Kidney epithelial cell (primary cell): ENCODE data around the gene MUC6. TPM values are rescaled to one million over a fixed set of nuclear protein-coding genes. Genes with fewer than 3 reads are reported as not detected.

Experiments used
- DNase-seq: peaks from one replicate; pipeline ENCODE4 v3.0.0-alpha.2; 2010; ENCODE audit warnings: low read depth
- H3K27me3 ChIP-seq: 2 replicates; pipeline ENCODE4 v1.6.0; 2011; ENCODE audit warnings: low read length; ENCODE audit not compliant: control insufficient read depth, insufficient read depth
- H3K36me3 ChIP-seq: 2 replicates; pipeline ENCODE4 v1.5.1; 2011; ENCODE audit warnings: low read length; ENCODE audit not compliant: control insufficient read depth, insufficient read depth
- H3K4me3 ChIP-seq: 2 replicates; pipeline ENCODE4 v1.5.1; 2011; ENCODE audit warnings: low read depth, mild to moderate bottlenecking, control low read depth, low read length
- total RNA-seq: library from RNA; depleted of rRNA; stranded (reverse); fragments of >200 nt; gene quantifications from 2 replicates; pipeline ENCODE4 v1.2.3, GENCODE V29; 2015
- TF ChIP-seq, protein P1 (sequence below): IDR thresholded peaks from 2 replicates; pipeline ENCODE4 v1.5.1; 2011; ENCODE audit warnings: mild to moderate bottlenecking, moderate library complexity, low read length, control low read depth, inconsistent platforms; ENCODE audit not compliant: insufficient read depth, poor library complexity, severe bottlenecking

The MUC6 gene
- total RNA-seq, 1 donor from 2014 or later, result not detected

DNA sequence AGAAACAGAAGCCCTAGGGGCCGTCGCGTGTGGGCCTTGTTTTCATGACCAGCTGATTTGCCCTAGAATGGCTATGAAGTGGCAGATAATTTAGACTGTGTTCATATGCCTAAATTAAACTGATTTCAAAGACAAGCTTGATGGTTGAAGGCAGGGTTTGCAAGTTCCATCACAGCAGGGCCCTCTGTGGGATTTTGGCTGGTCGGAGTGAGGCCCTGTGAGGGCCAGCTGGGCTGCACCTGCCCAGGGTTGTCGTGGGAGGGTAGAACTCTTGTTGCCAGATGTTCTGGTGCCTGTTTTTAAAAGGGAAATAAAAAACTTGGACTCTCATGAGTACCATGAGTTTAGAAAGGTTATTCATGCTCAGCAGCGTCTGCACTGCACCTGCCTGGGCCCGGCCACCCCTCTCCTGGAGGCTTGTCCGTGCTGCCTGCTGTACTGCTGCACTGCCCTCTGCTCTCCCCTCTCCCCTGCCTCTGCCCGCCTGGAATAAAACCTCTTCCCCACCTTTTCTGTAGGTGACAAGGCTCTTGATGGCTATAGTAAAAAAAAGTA is 66.8 kb downstream of the MUC6 start:
- no peaks in the 10 kb centered on the region for H3K27me3 ChIP-seq
- peaks cover 5% of the 10 kb centered on the region for H3K36me3 ChIP-seq
- TF ChIP-seq, protein P1, sequence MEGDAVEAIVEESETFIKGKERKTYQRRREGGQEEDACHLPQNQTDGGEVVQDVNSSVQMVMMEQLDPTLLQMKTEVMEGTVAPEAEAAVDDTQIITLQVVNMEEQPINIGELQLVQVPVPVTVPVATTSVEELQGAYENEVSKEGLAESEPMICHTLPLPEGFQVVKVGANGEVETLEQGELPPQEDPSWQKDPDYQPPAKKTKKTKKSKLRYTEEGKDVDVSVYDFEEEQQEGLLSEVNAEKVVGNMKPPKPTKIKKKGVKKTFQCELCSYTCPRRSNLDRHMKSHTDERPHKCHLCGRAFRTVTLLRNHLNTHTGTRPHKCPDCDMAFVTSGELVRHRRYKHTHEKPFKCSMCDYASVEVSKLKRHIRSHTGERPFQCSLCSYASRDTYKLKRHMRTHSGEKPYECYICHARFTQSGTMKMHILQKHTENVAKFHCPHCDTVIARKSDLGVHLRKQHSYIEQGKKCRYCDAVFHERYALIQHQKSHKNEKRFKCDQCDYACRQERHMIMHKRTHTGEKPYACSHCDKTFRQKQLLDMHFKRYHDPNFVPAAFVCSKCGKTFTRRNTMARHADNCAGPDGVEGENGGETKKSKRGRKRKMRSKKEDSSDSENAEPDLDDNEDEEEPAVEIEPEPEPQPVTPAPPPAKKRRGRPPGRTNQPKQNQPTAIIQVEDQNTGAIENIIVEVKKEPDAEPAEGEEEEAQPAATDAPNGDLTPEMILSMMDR, result no peak
- H3K4me3 ChIP-seq, result no peak overlapping the region
- DNase-seq, result no peak

DNA sequence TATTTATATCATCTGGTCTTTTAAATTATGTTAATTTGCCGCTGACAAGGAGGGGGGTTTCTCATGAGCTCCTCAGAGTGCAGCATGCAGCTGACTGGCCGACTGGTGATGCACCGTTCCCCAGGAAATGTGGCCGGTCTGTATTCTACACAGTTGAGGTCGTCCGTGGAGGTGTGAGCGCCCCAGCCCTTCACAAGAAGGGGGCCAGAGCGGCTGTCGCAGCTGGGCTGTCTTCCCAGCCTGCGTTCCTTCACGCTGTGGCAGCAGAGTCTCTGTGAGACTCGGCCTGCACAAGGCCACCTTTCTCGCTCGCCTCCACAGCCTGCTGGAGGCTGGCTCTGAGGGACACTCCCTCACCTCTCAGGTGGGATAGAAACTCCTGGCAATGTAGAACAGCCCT is 67.7 kb downstream of the MUC6 start:
- DNase-seq, result no peak
- Histone ChIP-seq H3K4me3 (no peak overlapping the region), H3K36me3 (peaks cover 5% of the 10 kb centered on the region), H3K27me3 (no peaks in the 10 kb centered on the region)
- TF ChIP-seq, protein P1, result no peak

DNA sequence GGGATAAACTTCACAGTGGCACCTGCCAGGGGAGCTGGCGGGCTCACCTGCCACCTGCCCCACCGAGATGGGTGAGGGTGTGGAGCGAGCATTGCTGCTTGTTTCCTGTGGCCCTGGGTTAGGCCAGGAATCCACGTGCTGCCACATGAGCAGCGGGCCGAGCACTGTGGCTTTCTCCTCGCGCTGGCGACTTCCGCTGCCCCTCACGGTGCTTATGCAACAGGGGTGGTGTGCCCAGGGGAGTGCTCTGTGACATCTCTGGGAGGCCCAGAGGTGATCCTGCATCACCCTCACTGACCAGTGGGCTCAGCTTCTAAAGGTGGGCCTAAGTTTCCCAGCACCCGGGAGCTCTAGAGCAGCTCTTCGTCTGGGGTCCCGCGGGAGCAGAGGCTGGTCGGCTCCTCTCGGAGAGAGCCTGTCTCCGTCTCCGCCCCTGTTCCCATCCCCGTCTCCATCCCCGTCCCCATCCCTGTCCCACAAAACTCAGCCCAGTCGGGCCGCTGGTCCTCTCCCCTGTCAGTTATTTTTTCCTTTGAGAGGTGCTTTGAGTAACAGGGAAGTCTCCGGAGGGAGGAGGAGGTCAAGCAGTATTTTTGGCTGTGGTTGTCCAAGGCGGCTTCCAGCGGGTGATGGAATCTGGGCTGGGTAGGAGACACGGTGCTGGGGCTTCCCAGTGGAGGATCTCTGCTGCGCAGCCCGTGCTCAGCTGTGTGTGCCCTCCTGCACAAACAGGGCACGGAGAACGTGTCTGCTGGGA is 68.3 kb downstream of the MUC6 start:
- no peak for DNase-seq
- Histone ChIP-seq H3K27me3 (no peaks in the 10 kb centered on the region), H3K4me3 (no peak overlapping the region), H3K36me3 (peaks cover 5% of the 10 kb centered on the region)
- TF ChIP-seq, protein P1, result no peak

DNA sequence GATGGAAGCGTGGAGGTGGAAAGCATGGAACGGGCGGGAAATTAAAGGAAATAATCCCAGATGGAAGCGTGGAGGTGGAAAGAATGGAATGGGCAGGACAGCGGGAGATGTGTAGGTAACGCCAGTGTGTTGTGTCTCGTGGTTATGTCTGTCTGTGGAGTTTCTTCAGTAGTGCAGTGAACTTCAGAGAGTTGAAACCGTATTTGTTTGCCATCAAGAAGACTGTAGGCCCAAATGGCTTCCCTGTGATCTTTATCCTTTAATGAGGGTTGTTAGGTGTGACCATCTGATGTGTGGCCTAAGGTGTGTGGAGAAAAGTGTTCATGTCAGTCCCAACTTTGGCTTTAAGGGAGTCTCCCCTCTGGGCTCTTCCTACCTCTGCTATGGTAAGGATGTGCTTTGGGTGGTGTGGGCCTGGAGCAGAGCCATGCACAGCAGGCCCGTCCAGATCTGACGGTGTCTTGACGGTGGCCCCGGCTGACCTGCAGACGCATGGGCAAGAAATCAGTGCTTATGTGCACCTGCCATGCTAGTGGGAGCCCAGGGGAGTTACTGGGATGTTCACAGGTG is 71.2 kb downstream of the MUC6 start:
- no peak for DNase-seq
- TF ChIP-seq, protein P1, result no peak
- no peaks in the 10 kb centered on the region for H3K27me3 ChIP-seq
- no peak overlapping the region for H3K4me3 ChIP-seq
- no peaks in the 10 kb centered on the region for H3K36me3 ChIP-seq

DNA sequence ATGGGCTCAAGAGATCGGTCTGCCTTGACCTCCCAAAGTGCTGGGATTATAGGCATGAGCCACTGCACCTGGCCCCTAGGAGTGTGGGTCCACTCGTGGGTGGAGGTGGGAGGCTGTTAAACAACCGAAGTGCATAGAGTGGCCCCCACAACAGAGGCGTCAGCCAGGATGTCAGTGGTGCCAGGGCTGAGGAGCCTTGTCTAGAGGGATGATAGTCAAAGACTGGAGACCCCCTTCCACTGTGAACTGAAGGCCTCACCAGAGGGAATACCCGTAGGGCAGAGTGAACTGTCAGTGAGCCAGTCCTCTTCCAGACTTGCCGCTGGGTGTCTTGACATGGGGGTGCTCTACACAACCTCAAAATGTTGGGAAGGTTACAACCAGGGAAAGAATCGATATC is 72.7 kb downstream of the MUC6 start:
- TF ChIP-seq, protein P1, result no peak
- DNase-seq, result no peak
- no peaks in the 10 kb centered on the region for H3K36me3 ChIP-seq

More for the DNA sequence above, 72.7 kb downstream of the MUC6 start:
- Histone ChIP-seq H3K4me3 (no peak overlapping the region), H3K27me3 (no peaks in the 10 kb centered on the region)

Other genes starting within 250 kb of the MUC6 start
- gene CEND1, start 246.6 kb downstream of the MUC6 start, total RNA-seq, result 0.25 TPM in 1 of 2 replicates, not detected in the other
- 17.1 and 19.8 TPM in 2 replicates for gene SLC25A22, start 238.4 kb downstream of the MUC6 start, total RNA-seq
- 31.1 and 36.2 TPM in 2 replicates for gene PIDD1, start 231.5 kb downstream of the MUC6 start, total RNA-seq
- gene RPLP2, start 226.8 kb downstream of the MUC6 start, total RNA-seq, result 708 and 1,183 TPM in 2 replicates
- 27.5 and 46.0 TPM in 2 replicates for gene PNPLA2, start 217.8 kb downstream of the MUC6 start, total RNA-seq
- 18.3 and 19.7 TPM in 2 replicates for gene CRACR2B, start 208.8 kb downstream of the MUC6 start, total RNA-seq
- 644 and 669 TPM in 2 replicates for gene CD151, start 203.8 kb downstream of the MUC6 start, total RNA-seq
- gene POLR2L, start 194.2 kb downstream of the MUC6 start, total RNA-seq, result 42.0 and 45.1 TPM in 2 replicates
- gene TSPAN4, start 193.9 kb downstream of the MUC6 start, total RNA-seq, result 77.5 and 77.9 TPM in 2 replicates
- gene CHID1, start 125.9 kb downstream of the MUC6 start, total RNA-seq, result 90.0 and 121 TPM in 2 replicates
- gene AP2A2, start 110.8 kb downstream of the MUC6 start, total RNA-seq, result 88.0 and 91.4 TPM in 2 replicates
- not detected in 2 replicates for gene MUC2, start 38.2 kb upstream of the MUC6 start, total RNA-seq
- not detected in 2 replicates for gene MUC5AC, start 121.2 kb upstream of the MUC6 start, total RNA-seq
- under 0.01 TPM in 1 of 2 replicates, not detected in the other for gene MUC5B, start 186.3 kb upstream of the MUC6 start, total RNA-seq